ENCODE data around the gene RPLP1. TPM values are rescaled to one million over a fixed set of nuclear protein-coding genes. Genes with fewer than 3 reads are reported as not detected.
A peak's percentile ranks its signal among the peaks of the same experiment; 100 is the strongest.

The RPLP1 gene
- total RNA-seq, 6 experiments from 2014 or later = 164 to 536 (median 471) TPM

DNA sequence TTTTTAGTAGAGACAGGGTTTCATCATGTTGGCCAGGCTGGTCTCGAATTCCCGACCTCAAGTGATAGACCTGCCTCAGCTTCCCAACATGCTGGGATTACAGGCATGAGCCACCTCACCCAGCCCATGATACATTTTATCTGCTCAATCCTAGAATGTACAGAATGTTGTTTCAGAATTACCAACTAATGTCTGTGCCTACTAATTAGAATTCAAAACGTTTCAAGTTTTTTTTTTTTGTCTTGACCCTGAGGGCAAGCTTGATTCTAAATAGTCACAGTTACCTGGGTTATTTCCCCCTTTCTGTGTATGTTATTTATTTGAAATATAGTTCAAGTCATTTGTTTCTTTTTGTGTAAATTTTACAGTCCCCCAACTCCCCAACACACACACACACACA lies 43.8 kb upstream of the RPLP1 start:
- Histone ChIP-seq H3K27ac (no peak overlapping the region), H3K27me3 (no peaks in the 10 kb centered on the region), H3K9me3 (no peaks in the 10 kb centered on the region), H3K4me3 (no peak overlapping the region), H3K36me3 (no peaks in the 10 kb centered on the region), H3K4me1 (no peaks in the 10 kb centered on the region)
- no peak for TF ChIP-seq POLR2A (IDR thresholded peaks at IDR 0.05)
- TF ChIP-seq, protein P1, sequence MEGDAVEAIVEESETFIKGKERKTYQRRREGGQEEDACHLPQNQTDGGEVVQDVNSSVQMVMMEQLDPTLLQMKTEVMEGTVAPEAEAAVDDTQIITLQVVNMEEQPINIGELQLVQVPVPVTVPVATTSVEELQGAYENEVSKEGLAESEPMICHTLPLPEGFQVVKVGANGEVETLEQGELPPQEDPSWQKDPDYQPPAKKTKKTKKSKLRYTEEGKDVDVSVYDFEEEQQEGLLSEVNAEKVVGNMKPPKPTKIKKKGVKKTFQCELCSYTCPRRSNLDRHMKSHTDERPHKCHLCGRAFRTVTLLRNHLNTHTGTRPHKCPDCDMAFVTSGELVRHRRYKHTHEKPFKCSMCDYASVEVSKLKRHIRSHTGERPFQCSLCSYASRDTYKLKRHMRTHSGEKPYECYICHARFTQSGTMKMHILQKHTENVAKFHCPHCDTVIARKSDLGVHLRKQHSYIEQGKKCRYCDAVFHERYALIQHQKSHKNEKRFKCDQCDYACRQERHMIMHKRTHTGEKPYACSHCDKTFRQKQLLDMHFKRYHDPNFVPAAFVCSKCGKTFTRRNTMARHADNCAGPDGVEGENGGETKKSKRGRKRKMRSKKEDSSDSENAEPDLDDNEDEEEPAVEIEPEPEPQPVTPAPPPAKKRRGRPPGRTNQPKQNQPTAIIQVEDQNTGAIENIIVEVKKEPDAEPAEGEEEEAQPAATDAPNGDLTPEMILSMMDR (IDR thresholded peaks at IDR 0.05) = no peak
- intact Hi-C loops (cut with DNase I) = no loop called here
- 20% methylated on average over 1 of the region's 3 CpGs for WGBS (ENCODE audit: insufficient coverage, low coverage, low lambda C conversion rate, missing lambda C conversion rate)
- DNase-seq (no peak), ATAC-seq (no peak)

DNA sequence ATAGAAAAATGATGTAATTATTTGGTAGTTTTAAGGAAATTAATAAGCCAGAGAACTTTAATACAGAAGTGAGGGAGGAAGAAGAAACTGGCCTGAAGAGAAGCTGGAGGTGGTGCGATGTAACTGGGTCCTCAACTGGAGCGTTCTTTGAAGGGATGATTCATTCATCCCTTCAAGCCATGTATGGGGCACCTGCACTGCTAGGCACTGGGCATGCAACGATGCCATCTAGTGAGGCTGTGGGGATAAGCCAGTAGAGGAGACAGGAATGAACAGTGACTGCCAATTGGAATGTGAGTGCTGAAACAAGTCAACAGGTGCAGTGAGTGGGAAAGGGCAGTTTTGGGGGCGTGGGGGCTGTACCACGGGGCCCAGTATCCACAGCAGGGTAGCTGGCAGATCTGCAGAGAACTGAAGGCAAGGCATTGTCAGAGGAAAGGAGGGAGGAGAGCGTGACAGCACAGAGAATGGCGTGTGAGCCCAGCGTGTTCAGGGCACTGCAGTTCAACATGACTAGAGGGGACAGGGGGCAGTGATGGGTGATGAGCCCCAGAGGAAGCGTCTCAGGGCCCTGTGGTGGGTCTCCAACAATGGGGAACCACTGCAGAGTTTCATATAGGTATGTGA lies 42.3 kb upstream of the RPLP1 start:
- Histone ChIP-seq H3K36me3 (no peaks in the 10 kb centered on the region), H3K27me3 (no peaks in the 10 kb centered on the region), H3K4me3 (no peak overlapping the region), H3K9me3 (no peaks in the 10 kb centered on the region), H3K4me1 (peaks cover 0 to 4% (median 0%) of the 10 kb centered on the region in 4 donors), H3K27ac (no peak overlapping the region)
- WGBS (ENCODE audit: insufficient coverage, low coverage, low lambda C conversion rate, missing lambda C conversion rate) = 47% methylated on average over 9 of the region's 9 CpGs
- TF ChIP-seq POLR2A (IDR thresholded peaks at IDR 0.05) = no peak
- TF ChIP-seq, protein P1 (IDR thresholded peaks at IDR 0.05) = peak in 2 of 4 donors; percentile 24 to 36
- ATAC-seq (peak in 3 of 4 donors; percentile 12 to 46 (median 30)), DNase-seq (no peak)
- intact Hi-C loops (cut with DNase I) = no loop called here

DNA sequence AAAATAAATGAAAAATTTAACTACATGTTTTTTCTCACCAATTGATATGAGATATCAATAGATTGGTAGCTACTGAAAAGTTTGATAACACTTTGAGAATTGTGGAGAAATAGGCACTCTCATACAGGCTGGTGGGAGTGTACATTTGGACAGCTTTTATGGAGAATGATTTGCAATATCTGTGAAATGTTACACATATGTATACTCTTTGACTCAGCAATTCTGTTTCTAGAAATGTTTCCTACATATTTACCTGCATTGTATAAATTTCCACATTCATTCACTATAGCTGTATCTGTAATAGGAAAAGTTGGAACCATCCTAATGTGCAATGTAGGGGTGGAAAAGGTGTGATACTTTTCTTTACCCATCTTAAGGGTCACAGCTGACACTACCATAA lies 40.3 kb upstream of the RPLP1 start:
- intact Hi-C loops (cut with DNase I) = no loop called here
- Histone ChIP-seq H3K4me3 (no peak overlapping the region), H3K4me1 (peaks cover 0 to 4% (median 0%) of the 10 kb centered on the region in 4 donors), H3K9me3 (no peaks in the 10 kb centered on the region), H3K27me3 (no peaks in the 10 kb centered on the region), H3K27ac (no peak overlapping the region), H3K36me3 (no peaks in the 10 kb centered on the region)
- no peak for DNase-seq
- TF ChIP-seq POLR2A (IDR thresholded peaks at IDR 0.05) = no peak
- TF ChIP-seq, protein P1 (IDR thresholded peaks at IDR 0.05) = no peak
- no peak for ATAC-seq

DNA sequence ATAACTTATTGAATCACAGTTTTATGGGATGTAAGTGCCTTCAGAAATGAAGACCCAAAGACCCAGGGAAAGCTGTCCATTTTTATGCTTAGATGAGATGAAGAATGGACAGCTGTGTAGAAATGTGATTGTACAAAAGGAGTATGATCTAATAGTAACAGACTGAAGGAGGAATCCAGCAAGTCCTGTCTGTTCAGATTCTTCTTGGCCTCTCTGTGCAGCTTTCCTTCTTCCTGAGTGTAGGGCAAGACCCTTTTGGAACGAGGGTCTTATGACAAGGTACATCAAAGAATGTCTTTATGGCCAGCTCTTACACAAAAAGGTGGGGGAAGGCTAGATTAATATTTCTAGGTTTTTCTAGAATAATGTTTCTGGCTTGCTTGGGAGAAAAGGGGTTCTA lies 39.9 kb upstream of the RPLP1 start:
- H3K36me3 ChIP-seq = no peaks in the 10 kb centered on the region
- ATAC-seq = no peak
- WGBS (ENCODE audit: insufficient coverage, low coverage, low lambda C conversion rate, missing lambda C conversion rate) = 45% methylated on average over 1 of the region's 1 CpG
- H3K4me1 ChIP-seq = peaks cover 0 to 4% (median 0%) of the 10 kb centered on the region in 4 donors
- TF ChIP-seq, protein P1 (IDR thresholded peaks at IDR 0.05) = no peak
- TF ChIP-seq POLR2A (IDR thresholded peaks at IDR 0.05) = no peak
- DNase-seq = no peak
- no peak overlapping the region for H3K4me3 ChIP-seq
- no peaks in the 10 kb centered on the region for H3K9me3 ChIP-seq
- H3K27ac ChIP-seq = no peak overlapping the region
- no peaks in the 10 kb centered on the region for H3K27me3 ChIP-seq
- intact Hi-C loops (cut with DNase I) = no loop called here
